RPMI8226 (cell line): ENCODE data around the gene GMPR2.
"Not testable (repeated sequence)": the region's sequence is repeated elsewhere in the genome, so short reads cannot be mapped to it uniquely, and the experiment has no call there.

Experiments
- DNase-seq: peaks from one replicate; pipeline ENCODE4 v3.0.0-alpha.2; 2015

GMPR2 gene

DNA sequence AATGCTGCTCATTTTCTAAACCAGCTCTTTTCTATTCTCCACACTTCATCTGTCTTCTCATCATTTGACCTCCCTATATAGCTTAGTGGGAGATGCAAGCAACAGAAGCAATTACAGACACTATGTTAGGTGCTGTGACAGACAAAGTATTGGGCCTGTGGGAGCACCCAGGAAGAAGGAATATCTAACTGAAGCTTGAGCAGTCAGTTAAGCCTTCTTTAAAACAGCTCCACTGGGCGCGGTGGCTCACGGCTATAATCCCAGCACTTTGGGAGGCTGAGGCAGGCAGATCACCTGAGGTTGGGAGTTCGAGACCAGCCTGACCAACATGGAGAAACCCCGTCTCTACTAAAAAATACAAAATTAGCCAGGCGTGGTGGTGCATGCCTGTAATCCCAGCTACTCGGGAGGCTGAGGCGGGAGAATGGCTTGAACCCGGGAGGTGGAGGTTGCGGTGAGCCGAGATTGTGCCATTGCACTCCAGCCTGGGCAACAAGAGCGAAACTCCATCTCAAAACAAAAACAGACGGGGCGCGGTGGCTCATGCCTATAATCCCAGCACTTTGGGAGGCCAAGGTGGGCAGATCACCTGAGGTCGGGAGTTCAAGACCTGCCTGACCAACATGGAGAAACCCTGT lies 29.4 kb upstream of the GMPR2 start:
- DNase-seq: not testable (repeated sequence)

- no peak for DNase-seq
Observed at GRCh38 chr14:24204163-24205146, 28.3 kb upstream of the GMPR2 start.

DNA sequence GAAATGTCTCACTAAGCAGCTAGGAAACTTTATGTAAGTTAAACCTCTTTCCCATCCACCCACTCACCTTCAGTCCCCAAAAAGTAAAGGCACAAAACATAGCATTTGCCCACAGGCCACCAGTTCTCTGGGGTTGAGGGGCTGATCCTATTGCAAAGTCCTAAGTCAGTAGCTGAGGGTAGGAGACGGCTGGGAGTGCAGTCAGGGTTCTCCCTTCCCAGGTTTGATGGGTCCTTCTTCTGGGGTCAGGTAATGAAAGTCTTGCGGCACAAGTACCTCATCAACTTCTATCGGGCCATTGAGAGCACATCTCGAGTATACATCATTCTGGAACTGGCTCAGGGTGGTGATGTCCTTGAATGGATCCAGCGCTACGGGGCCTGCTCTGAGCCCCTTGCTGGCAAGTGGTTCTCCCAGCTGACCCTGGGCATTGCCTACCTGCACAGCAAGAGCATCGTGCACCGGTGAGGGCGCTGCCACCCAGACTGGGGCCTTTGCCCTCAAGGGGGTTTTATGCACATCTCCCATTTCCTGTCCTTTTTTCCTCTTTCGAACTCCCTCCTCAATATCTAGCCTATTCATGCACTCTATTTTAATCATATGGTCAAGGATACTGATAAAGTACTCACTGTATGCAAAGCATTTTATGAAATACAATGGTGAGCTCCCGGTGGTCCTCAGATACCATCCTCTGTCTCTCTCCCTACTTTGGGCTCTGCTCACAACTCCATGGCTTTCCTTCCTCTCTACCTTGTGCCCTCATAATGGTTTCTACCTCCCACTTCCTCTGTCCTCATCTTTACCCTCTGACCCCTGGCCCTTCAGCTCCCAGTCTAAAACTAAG lies 26.2 kb upstream of the GMPR2 start:
- no peak for DNase-seq

DNA sequence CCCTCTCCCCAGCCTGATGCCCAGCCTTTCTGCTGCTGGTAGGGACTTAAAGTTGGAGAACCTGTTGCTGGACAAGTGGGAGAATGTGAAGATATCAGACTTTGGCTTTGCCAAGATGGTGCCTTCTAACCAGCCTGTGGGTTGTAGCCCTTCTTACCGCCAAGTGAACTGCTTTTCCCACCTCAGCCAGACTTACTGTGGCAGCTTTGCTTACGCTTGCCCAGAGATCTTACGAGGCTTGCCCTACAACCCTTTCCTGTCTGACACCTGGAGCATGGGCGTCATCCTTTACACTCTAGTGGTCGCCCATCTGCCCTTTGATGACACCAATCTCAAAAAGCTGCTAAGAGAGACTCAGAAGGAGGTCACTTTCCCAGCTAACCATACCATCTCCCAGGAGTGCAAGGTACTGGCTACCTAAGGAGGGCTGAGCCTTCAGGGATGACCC lies 25.6 kb upstream of the GMPR2 start:
- DNase-seq: no peak

- no peak for DNase-seq
Observed at GRCh38 chr14:24207625-24208024, 25.1 kb upstream of the GMPR2 start.

GRCh38 chr14:24211311-24211710 lies 21.4 kb upstream of the GMPR2 start:
- no peak for DNase-seq

GRCh38 chr14:24212924-24213865 lies 19.5 kb upstream of the GMPR2 start, which contains the start of gene CHMP4A:
Gene CHMP4A, minus strand, starts transcription at chr14:24213488. Its CDS starts 49 bp downstream, at chr14:24213439.
- DNase-seq: peak; percentile 95

GRCh38 chr14:24213866-24214662 lies 18.7 kb upstream of the GMPR2 start:
- DNase-seq: no peak

DNA sequence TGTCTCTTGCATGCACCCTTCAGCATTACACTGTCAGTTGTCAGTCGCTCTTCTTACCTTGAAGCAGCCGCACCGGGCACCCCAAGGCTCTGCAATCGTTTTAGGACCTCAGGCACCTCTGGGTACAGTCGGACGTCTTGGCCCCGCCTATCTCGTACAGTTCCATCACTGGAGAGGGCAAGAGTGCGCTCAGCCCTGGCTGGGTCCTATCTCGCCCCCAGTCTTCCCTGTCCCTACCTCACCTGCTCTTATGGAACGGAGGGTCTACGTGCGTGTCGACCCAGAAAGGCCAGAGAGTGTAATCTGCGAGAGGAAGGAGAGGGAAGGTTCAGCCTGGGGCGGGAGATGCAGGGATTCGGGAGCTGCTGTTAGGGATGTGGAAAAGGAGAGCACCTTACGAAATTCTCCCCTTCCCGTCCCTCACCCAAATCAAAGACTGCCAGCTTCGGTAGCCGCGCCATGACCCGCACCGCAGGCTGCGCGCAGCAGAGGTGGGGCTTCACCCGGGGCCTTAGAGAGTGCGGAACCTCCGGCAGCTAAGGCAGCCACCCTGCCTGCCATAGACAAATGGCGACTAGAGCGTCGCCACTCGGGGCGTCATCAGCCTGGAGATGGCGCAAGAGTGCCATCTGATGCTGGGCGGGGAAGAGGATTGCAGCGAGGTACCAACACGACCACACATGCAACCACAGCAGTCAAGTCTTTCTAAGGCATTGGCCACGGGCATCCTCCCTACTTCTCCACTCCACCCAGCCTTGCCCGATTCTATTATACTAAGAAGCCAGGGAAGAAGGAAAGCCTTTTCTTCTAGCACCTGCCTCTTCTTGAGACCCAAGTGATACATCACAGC lies 17.0 kb upstream of the GMPR2 start, which contains the start of gene MDP1:
TSS of gene MDP1 (minus strand) at position 572 of the 850 bp plus-strand sequence. CDS start at position 461, 111 bp downstream.
- peak; percentile 87 for DNase-seq

- DNase-seq: no peak
Observed at GRCh38 chr14:24216345-24216699, 16.4 kb upstream of the GMPR2 start.

DNA sequence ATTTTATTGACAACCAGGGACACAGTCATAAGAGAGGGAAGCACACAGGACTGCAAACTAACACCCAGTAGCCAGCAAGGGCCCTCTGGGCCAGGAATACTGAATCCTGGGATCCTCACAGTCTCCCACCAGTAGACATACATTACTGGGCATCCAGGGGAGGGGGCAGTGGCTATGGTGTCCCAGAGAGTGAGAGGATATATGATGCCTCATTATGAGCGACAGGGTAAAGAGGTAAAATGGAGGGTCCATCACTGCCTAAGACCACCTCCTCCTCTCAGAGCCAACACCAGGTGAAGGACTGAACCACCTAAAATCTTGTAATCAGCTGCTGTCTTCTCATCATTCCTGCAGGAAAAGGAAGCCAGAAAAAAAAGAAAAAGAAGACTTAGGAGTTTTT lies 15.9 kb upstream of the GMPR2 start:
- DNase-seq: not testable (repeated sequence)

GRCh38 chr14:24219080-24219479 lies 13.6 kb upstream of the GMPR2 start:
- DNase-seq: no peak

- no peak for DNase-seq
Observed at GRCh38 chr14:24219521-24219920, 13.2 kb upstream of the GMPR2 start.

GRCh38 chr14:24222987-24223386 lies 9.7 kb upstream of the GMPR2 start:
- not testable (repeated sequence) for DNase-seq

GRCh38 chr14:24224618-24225071 lies 8.1 kb upstream of the GMPR2 start:
- DNase-seq: no peak

DNA sequence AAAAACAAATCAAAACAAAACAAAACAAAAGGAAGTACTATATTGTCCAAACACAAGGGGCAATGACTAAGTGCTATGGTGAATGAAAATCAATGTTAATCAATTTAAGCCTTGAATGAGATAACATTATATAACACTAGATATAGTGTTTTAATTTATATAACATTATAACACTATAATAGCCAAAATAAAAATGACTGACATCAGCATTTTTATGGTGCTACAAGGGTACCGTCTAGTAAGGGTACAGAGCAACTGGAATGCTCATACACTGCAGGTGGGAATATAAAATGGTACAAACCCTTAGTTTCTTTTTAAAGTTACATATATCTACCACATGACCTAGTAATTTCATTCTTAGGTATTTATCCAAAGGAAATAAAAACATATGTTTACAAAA lies 6.3 kb upstream of the GMPR2 start:
- no peak for DNase-seq

DNA sequence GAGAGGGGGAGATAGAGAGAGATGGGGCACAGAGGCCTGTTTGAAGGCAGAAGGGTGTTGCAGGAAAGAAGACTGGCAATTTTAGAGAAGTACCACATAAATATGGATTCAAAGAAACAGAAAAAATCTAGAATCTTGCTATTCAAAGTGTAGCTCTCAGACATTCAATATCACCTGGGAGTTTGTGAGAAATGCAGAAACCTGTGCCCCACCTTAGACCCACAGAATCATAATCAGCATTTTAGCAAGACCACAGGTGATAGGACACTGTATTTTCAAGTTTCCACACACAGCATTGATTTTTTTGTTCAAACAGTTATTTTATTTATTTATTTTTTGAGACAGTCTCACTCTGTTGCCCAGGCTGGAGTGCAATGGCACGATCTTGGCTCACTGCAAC lies 3.8 kb upstream of the GMPR2 start:
- DNase-seq: no peak

- no peak for DNase-seq
Observed at GRCh38 chr14:24231263-24232120, 1.2 kb upstream of the GMPR2 start.
